Neural cell (in vitro differentiated cells): Measurements from ENCODE around the gene C17orf78. TPM values are rescaled to one million over a fixed set of nuclear protein-coding genes. Genes with fewer than 3 reads are reported as not detected.

Experiments
- H2AFZ ChIP-seq: fragments of 200-600, 300-800 bp; sonication (generic), shearing (Covaris generic); 2 replicates; pipeline ENCODE4 v1.6.0; 2014; ENCODE audit warnings: low read depth, mild to moderate bottlenecking, antibody characterized with exemption, low read length, moderate library complexity
- H3F3A ChIP-seq: fragments of 200-600 bp; shearing (Covaris generic); 2 replicates; pipeline ENCODE4 v1.6.1; 2016; ENCODE audit warnings: mild to moderate bottlenecking, moderate library complexity, mixed read lengths, antibody characterized with exemption, low read length; ENCODE audit not compliant: insufficient read depth, poor library complexity, severe bottlenecking
- H3K27ac ChIP-seq: fragments of 200-600, 300-800 bp; sonication (generic), shearing (Covaris generic); 2 replicates; pipeline ENCODE4 v1.5.1; 2014; ENCODE audit warnings: mild to moderate bottlenecking, low read length, moderate library complexity
- H3K27me3 ChIP-seq: fragments of 300-800, 200-600 bp; sonication (generic), shearing (Covaris generic); 2 replicates; pipeline ENCODE4 v1.6.0; 2014; ENCODE audit warnings: mild to moderate bottlenecking, low read depth, low read length, moderate library complexity; ENCODE audit not compliant: insufficient read depth
- H3K36me3 ChIP-seq: fragments of 300-800, 200-600 bp; sonication (generic), shearing (Covaris generic); 2 replicates; pipeline ENCODE4 v1.5.1; 2014; ENCODE audit warnings: mild to moderate bottlenecking, antibody characterized with exemption, low read length, moderate library complexity; ENCODE audit not compliant: insufficient read depth
- H3K4me2 ChIP-seq: fragments of 300-800, 200-600 bp; sonication (generic), shearing (Covaris generic); 2 replicates; pipeline ENCODE4 v1.6.0; 2014; ENCODE audit warnings: mild to moderate bottlenecking, low read length
- H3K4me3 ChIP-seq: fragments of 300-800, 200-600 bp; sonication (generic), shearing (Covaris generic); 2 replicates; pipeline ENCODE4 v1.5.1; 2014; ENCODE audit warnings: mild to moderate bottlenecking, low read length, moderate library complexity
- H3K79me2 ChIP-seq: fragments of 200-600 bp; shearing (Covaris generic); replicated peaks from 2 replicates; pipeline ENCODE4 v1.6.0; 2014; ENCODE audit warnings: mild to moderate bottlenecking, low read length, moderate library complexity; ENCODE audit not compliant: insufficient read depth
- H3K9ac ChIP-seq: fragments of 300-800, 200-600 bp; sonication (generic), shearing (Covaris generic); 2 replicates; pipeline ENCODE4 v1.6.1; 2016; ENCODE audit warnings: mild to moderate bottlenecking, low read length, mixed read lengths
- H3K9me2 ChIP-seq: fragments of 200-600 bp; shearing (Covaris generic); 2 replicates; pipeline ENCODE4 v1.6.1; 2016; ENCODE audit warnings: mild to moderate bottlenecking, low read length, mixed read lengths; ENCODE audit not compliant: insufficient read depth
- H3K9me3 ChIP-seq: fragments of 200-600, 300-800 bp; sonication (generic), shearing (Covaris generic); 2 replicates; pipeline ENCODE4 v1.6.1; 2016; ENCODE audit warnings: mild to moderate bottlenecking, mixed run types, low read length, moderate library complexity, mixed read lengths
- H4K20me1 ChIP-seq: fragments of 200-600 bp; shearing (Covaris generic); 2 replicates; pipeline ENCODE4 v1.6.1; 2016; ENCODE audit warnings: mild to moderate bottlenecking, mixed run types; ENCODE audit not compliant: insufficient read depth
- EP300 ChIP-seq: fragments of 450-650 bp; conservative IDR thresholded peaks from 2 replicates; pipeline ENCODE4 v1.6.1; 2014; ENCODE audit warnings: antibody characterized with exemption, mild to moderate bottlenecking, moderate library complexity; ENCODE audit not compliant: poor library complexity, severe bottlenecking
- EZH2 ChIP-seq: fragments of 200-600, 300-800 bp; shearing (Covaris generic), sonication (generic); IDR thresholded peaks from 2 replicates; pipeline ENCODE4 v1.6.1; 2014; ENCODE audit warnings: antibody characterized with exemption, low read length, borderline replicate concordance, mild to moderate bottlenecking; ENCODE audit not compliant: insufficient read depth, poor library complexity, severe bottlenecking
- MXI1 ChIP-seq: fragments of 450-650 bp; conservative IDR thresholded peaks from 2 replicates; pipeline ENCODE4 v1.6.1; 2014; ENCODE audit warnings: antibody characterized with exemption, mild to moderate bottlenecking; ENCODE audit not compliant: poor library complexity, severe bottlenecking
- POLR2AphosphoS5 ChIP-seq: IDR thresholded peaks from 2 replicates; pipeline ENCODE4 v1.6.1; 2012
- RAD21 ChIP-seq: fragments of 450-650 bp; conservative IDR thresholded peaks from 2 replicates; pipeline ENCODE4 v1.6.1; 2014; ENCODE audit warnings: antibody characterized with exemption, mild to moderate bottlenecking, moderate library complexity
- SMC3 ChIP-seq: fragments of 450-650 bp; conservative IDR thresholded peaks from 2 replicates; pipeline ENCODE4 v1.6.1; 2014; ENCODE audit warnings: antibody characterized with exemption, mild to moderate bottlenecking, moderate library complexity; ENCODE audit not compliant: poor library complexity
- TAF1 ChIP-seq: IDR thresholded peaks from 2 replicates; pipeline ENCODE4 v1.6.1; 2012; ENCODE audit warnings: low read depth
- polyA plus RNA-seq: library from polyadenylated mRNA; depleted of rRNA; stranded (reverse); fragments of >200 nt; gene quantifications from 2 replicates; pipeline ENCODE4 v1.2.3, GENCODE V29; 2014
- TF ChIP-seq, protein P1 (sequence below): fragments of 450-650 bp; IDR thresholded peaks from 2 replicates; pipeline ENCODE4 v1.5.1; 2014; ENCODE audit warnings: antibody characterized with exemption, mild to moderate bottlenecking, moderate library complexity; ENCODE audit not compliant: poor library complexity, severe bottlenecking
- TF ChIP-seq, protein P2 (sequence below): IDR thresholded peaks from 2 replicates; pipeline ENCODE4 v1.6.1; 2012; ENCODE audit warnings: borderline replicate concordance

Gene C17orf78
- polyA plus RNA-seq, 1 donor from 2014 or later: not detected

DNA sequence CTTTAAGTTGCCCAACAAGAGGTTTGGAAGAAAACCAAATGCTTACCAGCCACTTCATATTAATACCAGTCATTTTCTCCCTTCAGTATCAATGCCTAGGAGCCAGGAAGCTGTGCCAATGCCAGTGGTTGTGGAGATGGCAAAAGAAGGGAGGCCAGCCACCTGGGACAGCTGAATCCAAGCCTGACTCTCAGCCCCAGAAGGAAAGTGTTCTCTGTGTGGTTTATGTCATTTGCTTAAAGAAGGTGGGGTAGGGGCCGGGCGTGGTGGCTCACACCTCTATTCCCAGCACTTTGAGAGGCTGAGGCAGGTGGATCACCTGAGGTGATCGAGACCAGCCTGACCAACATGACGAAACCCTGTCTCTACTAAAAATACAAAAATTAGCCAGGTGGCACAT lies 13.4 kb downstream of the C17orf78 start:
- TF ChIP-seq TAF1 (no peak), EZH2 (no peak), POLR2AphosphoS5 (no peak), EP300 (no peak), RAD21 (no peak)
- Histone ChIP-seq H3K9ac (no peak overlapping the region), H3F3A (no peaks in the 10 kb centered on the region), H3K79me2 (no peaks in the 10 kb centered on the region), H4K20me1 (no peaks in the 10 kb centered on the region), H3K4me3 (no peak overlapping the region), H3K4me2 (no peak overlapping the region), H3K9me3 (no peaks in the 10 kb centered on the region), H3K9me2 (no peaks in the 10 kb centered on the region), H3K36me3 (no peaks in the 10 kb centered on the region), H3K27me3 (no peaks in the 10 kb centered on the region), H3K27ac (no peak overlapping the region), H2AFZ (no peak overlapping the region)

DNA sequence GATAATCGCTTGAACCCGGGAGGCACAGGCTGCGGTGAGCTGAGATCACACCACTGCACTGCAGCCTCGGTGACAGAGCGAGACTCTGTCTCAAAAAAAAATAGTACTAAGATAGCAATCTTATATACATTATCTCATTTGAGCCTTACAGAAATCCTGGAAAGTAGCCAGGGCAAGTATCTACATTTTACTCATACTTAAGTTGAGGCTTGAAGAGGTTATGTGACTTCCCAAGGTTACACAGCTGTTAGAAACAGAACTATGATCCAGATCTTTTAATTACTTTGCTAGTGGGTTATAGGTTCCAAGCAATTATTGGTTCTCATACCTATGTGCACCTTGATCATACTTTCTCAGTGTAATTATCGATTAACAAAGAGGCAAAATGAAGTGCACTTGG lies 15.4 kb downstream of the C17orf78 start:
- Histone ChIP-seq H3K27ac (no peak overlapping the region), H3K79me2 (no peaks in the 10 kb centered on the region), H3K36me3 (no peaks in the 10 kb centered on the region), H3K9me2 (no peaks in the 10 kb centered on the region), H3F3A (no peaks in the 10 kb centered on the region), H3K4me3 (no peak overlapping the region), H3K9ac (no peak overlapping the region), H4K20me1 (no peaks in the 10 kb centered on the region), H3K9me3 (no peaks in the 10 kb centered on the region), H2AFZ (no peak overlapping the region), H3K27me3 (no peaks in the 10 kb centered on the region), H3K4me2 (no peak overlapping the region)
- TF ChIP-seq POLR2AphosphoS5 (no peak), MXI1 (no peak), TAF1 (no peak), EZH2 (no peak), EP300 (no peak), RAD21 (no peak), SMC3 (no peak)
- TF ChIP-seq, protein P1, sequence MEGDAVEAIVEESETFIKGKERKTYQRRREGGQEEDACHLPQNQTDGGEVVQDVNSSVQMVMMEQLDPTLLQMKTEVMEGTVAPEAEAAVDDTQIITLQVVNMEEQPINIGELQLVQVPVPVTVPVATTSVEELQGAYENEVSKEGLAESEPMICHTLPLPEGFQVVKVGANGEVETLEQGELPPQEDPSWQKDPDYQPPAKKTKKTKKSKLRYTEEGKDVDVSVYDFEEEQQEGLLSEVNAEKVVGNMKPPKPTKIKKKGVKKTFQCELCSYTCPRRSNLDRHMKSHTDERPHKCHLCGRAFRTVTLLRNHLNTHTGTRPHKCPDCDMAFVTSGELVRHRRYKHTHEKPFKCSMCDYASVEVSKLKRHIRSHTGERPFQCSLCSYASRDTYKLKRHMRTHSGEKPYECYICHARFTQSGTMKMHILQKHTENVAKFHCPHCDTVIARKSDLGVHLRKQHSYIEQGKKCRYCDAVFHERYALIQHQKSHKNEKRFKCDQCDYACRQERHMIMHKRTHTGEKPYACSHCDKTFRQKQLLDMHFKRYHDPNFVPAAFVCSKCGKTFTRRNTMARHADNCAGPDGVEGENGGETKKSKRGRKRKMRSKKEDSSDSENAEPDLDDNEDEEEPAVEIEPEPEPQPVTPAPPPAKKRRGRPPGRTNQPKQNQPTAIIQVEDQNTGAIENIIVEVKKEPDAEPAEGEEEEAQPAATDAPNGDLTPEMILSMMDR: no peak
- TF ChIP-seq, protein P2, sequence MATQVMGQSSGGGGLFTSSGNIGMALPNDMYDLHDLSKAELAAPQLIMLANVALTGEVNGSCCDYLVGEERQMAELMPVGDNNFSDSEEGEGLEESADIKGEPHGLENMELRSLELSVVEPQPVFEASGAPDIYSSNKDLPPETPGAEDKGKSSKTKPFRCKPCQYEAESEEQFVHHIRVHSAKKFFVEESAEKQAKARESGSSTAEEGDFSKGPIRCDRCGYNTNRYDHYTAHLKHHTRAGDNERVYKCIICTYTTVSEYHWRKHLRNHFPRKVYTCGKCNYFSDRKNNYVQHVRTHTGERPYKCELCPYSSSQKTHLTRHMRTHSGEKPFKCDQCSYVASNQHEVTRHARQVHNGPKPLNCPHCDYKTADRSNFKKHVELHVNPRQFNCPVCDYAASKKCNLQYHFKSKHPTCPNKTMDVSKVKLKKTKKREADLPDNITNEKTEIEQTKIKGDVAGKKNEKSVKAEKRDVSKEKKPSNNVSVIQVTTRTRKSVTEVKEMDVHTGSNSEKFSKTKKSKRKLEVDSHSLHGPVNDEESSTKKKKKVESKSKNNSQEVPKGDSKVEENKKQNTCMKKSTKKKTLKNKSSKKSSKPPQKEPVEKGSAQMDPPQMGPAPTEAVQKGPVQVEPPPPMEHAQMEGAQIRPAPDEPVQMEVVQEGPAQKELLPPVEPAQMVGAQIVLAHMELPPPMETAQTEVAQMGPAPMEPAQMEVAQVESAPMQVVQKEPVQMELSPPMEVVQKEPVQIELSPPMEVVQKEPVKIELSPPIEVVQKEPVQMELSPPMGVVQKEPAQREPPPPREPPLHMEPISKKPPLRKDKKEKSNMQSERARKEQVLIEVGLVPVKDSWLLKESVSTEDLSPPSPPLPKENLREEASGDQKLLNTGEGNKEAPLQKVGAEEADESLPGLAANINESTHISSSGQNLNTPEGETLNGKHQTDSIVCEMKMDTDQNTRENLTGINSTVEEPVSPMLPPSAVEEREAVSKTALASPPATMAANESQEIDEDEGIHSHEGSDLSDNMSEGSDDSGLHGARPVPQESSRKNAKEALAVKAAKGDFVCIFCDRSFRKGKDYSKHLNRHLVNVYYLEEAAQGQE: no peak
